AG09309 (cell line): ENCODE measurements around the gene ATPAF1.

Experiments used
- DNase-seq: peaks from one replicate; pipeline ENCODE4 v3.0.0-alpha.2; 2010; ENCODE audit warnings: low read depth
- H3K4me3 ChIP-seq: 2 replicates; pipeline ENCODE4 v1.5.1; 2011; ENCODE audit warnings: mild to moderate bottlenecking, low read depth, low read length, moderate library complexity; ENCODE audit not compliant: control insufficient read depth
- CTCF ChIP-seq: IDR thresholded peaks from 2 replicates; pipeline ENCODE4 v1.5.1; 2011; ENCODE audit warnings: mild to moderate bottlenecking, low read depth, low read length, inconsistent platforms; ENCODE audit not compliant: insufficient read depth, control insufficient read depth; ENCODE audit errors: missing control alignments

Gene ATPAF1

GRCh38 chr1:46667782-46668760 lies at the start of gene ATPAF1:
Gene ATPAF1 (minus strand): TSS chr1:46668364. CDS start chr1:46668322, 42 bp downstream.
- DNase-seq: peak; percentile 28
- H3K4me3 ChIP-seq: peak within 1 kb of the TSS; percentile 69
- TF ChIP-seq CTCF: no peak

GRCh38 chr1:46717654-46718053 lies 49.5 kb upstream of the ATPAF1 start:
- H3K4me3 ChIP-seq: peak overlapping the region; percentile 83
- DNase-seq: no peak
- no peak for TF ChIP-seq CTCF

- DNase-seq: no peak
- no peak overlapping the region for H3K4me3 ChIP-seq
- no peak for TF ChIP-seq CTCF
These were observed 46.8 kb upstream of the ATPAF1 start for GRCh38 chr1:46714976-46715375.

- no peak overlapping the region for H3K4me3 ChIP-seq
- no peak for DNase-seq
- TF ChIP-seq CTCF: no peak
These were observed 40.0 kb upstream of the ATPAF1 start for GRCh38 chr1:46708121-46708520.

- H3K4me3 ChIP-seq: no peak overlapping the region
- no peak for DNase-seq
- no peak for TF ChIP-seq CTCF
These were observed 37.2 kb upstream of the ATPAF1 start for GRCh38 chr1:46705408-46705807.

- DNase-seq: no peak
- no peak for TF ChIP-seq CTCF
These were observed 35.9 kb upstream of the ATPAF1 start for GRCh38 chr1:46703927-46704641.

More at GRCh38 chr1:46703927-46704641, 35.9 kb upstream of the ATPAF1 start:
- H3K4me3 ChIP-seq: no peak overlapping the region
